ENCODE measurements around the gene HGFAC. TPM values are rescaled to one million over a fixed set of nuclear protein-coding genes. Genes with fewer than 3 reads are reported as not detected.

Gene HGFAC
- total RNA-seq, 1 experiment from 2014 or later, result 0.37 TPM

DNA sequence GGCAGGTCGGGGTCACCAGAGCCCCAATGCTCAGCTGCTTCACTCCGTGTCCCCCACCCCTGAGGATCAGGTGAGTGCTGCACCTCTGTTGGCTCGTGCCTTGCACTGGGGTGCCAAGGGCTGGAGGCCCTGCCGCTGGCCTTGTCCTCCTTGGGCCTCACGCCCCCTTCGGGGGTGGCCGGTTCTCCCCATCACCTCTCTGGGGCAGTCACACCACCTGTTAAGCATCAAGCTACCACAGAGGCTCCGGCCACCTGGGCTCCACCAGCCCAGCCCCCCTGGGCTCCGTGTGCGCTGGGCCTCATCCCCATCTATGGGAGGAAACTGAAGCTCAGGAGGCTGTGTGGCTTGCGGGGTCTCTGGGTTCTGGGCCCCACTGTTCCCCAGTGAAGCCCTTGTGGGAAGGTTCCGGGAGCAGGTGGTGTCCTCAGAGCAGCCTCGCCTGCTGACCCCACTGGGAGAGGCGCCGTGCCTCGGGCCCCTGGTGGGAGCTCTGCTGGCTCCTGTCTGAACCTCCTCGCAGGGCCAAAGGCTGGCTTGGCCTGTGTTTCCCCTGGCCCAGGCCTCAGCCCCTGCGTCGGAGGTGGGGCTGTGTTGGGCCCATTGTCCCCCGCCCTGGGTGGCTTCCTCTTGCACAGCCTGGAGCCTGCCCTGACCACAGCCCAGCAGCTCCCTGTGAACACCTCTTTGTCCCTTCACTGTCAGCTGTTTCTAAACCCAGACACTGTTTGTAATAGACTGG is 52.1 kb downstream of the HGFAC start:
- no CpG with 5 or more reads among the region's 20 CpGs for WGBS (ENCODE audit: extremely low coverage, insufficient read length, low lambda C conversion rate)
- no peaks in the 10 kb centered on the region for H3K9me3 ChIP-seq (ENCODE audit: control insufficient read depth, low read depth, low read length)

More for the DNA sequence above, 52.1 kb downstream of the HGFAC start:
- peaks cover 12 to 34% of the 10 kb centered on the region in 2 experiments for H3K4me1 Mint-ChIP-seq
- Histone ChIP-seq H3K56ac (ENCODE audit: insufficient read length, low read depth, low read length) (no peak overlapping the region), H3K23me2 (ENCODE audit: insufficient read length, low read depth, low read length, poor library complexity, severe bottlenecking) (no peaks in the 10 kb centered on the region), H3K18ac (ENCODE audit: insufficient read length, low read depth, low read length) (no peak overlapping the region), H4K8ac (replicated peaks; ENCODE audit: insufficient read length, low read depth, low read length) (no peak overlapping the region), H3K27me3 (ENCODE audit: insufficient read depth, low read length) (peaks cover 33% of the 10 kb centered on the region; the same call in 1 of the 2 replicates), H3K9ac (ENCODE audit: extremely low read depth, insufficient read length, low read length) (no peak overlapping the region), H3K4ac (ENCODE audit: low read depth, low read length) (no peak overlapping the region), H2BK5ac (ENCODE audit: insufficient read length, low read length) (no peak overlapping the region), H3K4me1 (ENCODE audit: insufficient read depth, low read length) (no peaks in the 10 kb centered on the region), H2BK15ac (ENCODE audit: low read depth, low read length) (no peak overlapping the region), H3K23ac (ENCODE audit: insufficient read length, low read depth, low read length) (no peak overlapping the region), H2BK20ac (ENCODE audit: low read depth, low read length, poor library complexity, severe bottlenecking) (no peak overlapping the region), H3K27ac (ENCODE audit: insufficient read length, low read depth, low read length) (no peak overlapping the region), H4K91ac (ENCODE audit: insufficient read length, low read depth, low read length) (no peak overlapping the region), H2AK5ac (ENCODE audit: insufficient read length, low read length) (no peak overlapping the region), H3K79me2 (ENCODE audit: insufficient read depth, low read length) (no peaks in the 10 kb centered on the region), H2BK120ac (ENCODE audit: low read depth, low read length, poor library complexity, severe bottlenecking) (no peak overlapping the region), H4K5ac (ENCODE audit: insufficient read length, low read depth, low read length) (no peak overlapping the region), H3T11ph (ENCODE audit: low read length) (no peak overlapping the region), H4K20me1 (ENCODE audit: control insufficient read depth, insufficient read depth, insufficient read length) (peaks cover 4% of the 10 kb centered on the region), H3K79me1 (ENCODE audit: insufficient read depth, low read depth, low read length, poor library complexity, severe bottlenecking) (no peaks in the 10 kb centered on the region), H3K14ac (ENCODE audit: insufficient read depth, low read length) (no peak overlapping the region), H2BK12ac (ENCODE audit: insufficient read length, low read depth, low read length) (no peak overlapping the region), H3K4me2 (ENCODE audit: insufficient read depth, insufficient read length, low read length) (no peak overlapping the region), H2AFZ (ENCODE audit: low read length) (no peak overlapping the region)
- H3K4me3 Mint-ChIP-seq, result no peak overlapping the region
- no peak overlapping the region for H3K27ac Mint-ChIP-seq
- no peaks in the 10 kb centered on the region; a peak in 1 of 7 replicates for H3K36me3 Mint-ChIP-seq (ENCODE audit: insufficient read depth in 1 of 3, low read depth in 3 of 3)
- peaks cover 95% of the 10 kb centered on the region for H3K27me3 Mint-ChIP-seq (ENCODE audit: low read depth)
- no peak for DNase-seq
- no peaks in the 10 kb centered on the region; a peak in 1 of 5 replicates for H3K9me3 Mint-ChIP-seq
- TF ChIP-seq, protein P1, sequence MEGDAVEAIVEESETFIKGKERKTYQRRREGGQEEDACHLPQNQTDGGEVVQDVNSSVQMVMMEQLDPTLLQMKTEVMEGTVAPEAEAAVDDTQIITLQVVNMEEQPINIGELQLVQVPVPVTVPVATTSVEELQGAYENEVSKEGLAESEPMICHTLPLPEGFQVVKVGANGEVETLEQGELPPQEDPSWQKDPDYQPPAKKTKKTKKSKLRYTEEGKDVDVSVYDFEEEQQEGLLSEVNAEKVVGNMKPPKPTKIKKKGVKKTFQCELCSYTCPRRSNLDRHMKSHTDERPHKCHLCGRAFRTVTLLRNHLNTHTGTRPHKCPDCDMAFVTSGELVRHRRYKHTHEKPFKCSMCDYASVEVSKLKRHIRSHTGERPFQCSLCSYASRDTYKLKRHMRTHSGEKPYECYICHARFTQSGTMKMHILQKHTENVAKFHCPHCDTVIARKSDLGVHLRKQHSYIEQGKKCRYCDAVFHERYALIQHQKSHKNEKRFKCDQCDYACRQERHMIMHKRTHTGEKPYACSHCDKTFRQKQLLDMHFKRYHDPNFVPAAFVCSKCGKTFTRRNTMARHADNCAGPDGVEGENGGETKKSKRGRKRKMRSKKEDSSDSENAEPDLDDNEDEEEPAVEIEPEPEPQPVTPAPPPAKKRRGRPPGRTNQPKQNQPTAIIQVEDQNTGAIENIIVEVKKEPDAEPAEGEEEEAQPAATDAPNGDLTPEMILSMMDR (conservative IDR thresholded peaks at IDR 0.05), result no peak

Data from H9 (cell line).